WERI-Rb-1 (cell line): ENCODE data around the gene ZYX.

ENCODE experiments used
- DNase-seq: peaks from one replicate; pipeline ENCODE4 v3.0.0-alpha.2; 2020
- H3K27ac ChIP-seq: fragments of 250-450 bp; sonication (Bioruptor Pico); 2 replicates; pipeline ENCODE4 v1.5.1; 2020; ENCODE audit warnings: mild to moderate bottlenecking, moderate library complexity
- H3K27me3 ChIP-seq: fragments of 250-450 bp; sonication (Bioruptor Pico); 2 replicates; pipeline ENCODE4 v1.5.1; 2021; ENCODE audit warnings: mild to moderate bottlenecking, low read depth, moderate library complexity; ENCODE audit not compliant: insufficient read depth, severe bottlenecking
- H3K36me3 ChIP-seq: fragments of 250-450 bp; sonication (Bioruptor Pico); 2 replicates; pipeline ENCODE4 v1.5.1; 2020; ENCODE audit warnings: mild to moderate bottlenecking, moderate library complexity
- H3K4me3 ChIP-seq: 2 replicates; pipeline ENCODE4 v1.5.1; 2011; ENCODE audit warnings: low read depth, mild to moderate bottlenecking, control low read depth, low read length
- H3K9me3 ChIP-seq: fragments of 250-450 bp; sonication (Bioruptor Pico); 2 replicates; pipeline ENCODE4 v1.5.1; 2021; ENCODE audit warnings: mild to moderate bottlenecking, moderate library complexity; ENCODE audit not compliant: severe bottlenecking
- CTCF ChIP-seq: IDR thresholded peaks from 2 replicates; pipeline ENCODE4 v1.5.1; 2011; ENCODE audit warnings: low read depth, mild to moderate bottlenecking, control low read depth, inconsistent platforms, low read length

ZYX gene

GRCh38 chr7:143374561-143374960 is 6.6 kb upstream of the ZYX start:
- no peaks in the 10 kb centered on the region for H3K36me3 ChIP-seq
- H3K4me3 ChIP-seq = no peak overlapping the region
- H3K27me3 ChIP-seq = no peaks in the 10 kb centered on the region
- TF ChIP-seq CTCF = no peak
- DNase-seq = no peak
- no peaks in the 10 kb centered on the region for H3K9me3 ChIP-seq
- no peak overlapping the region for H3K27ac ChIP-seq

- Histone ChIP-seq H3K4me3 (no peak overlapping the region), H3K9me3 (no peaks in the 10 kb centered on the region), H3K36me3 (no peaks in the 10 kb centered on the region), H3K27ac (no peak overlapping the region), H3K27me3 (no peaks in the 10 kb centered on the region)
- no peak for DNase-seq
- no peak for TF ChIP-seq CTCF
Observed at GRCh38 chr7:143375298-143376034, 5.7 kb upstream of the ZYX start.

DNA sequence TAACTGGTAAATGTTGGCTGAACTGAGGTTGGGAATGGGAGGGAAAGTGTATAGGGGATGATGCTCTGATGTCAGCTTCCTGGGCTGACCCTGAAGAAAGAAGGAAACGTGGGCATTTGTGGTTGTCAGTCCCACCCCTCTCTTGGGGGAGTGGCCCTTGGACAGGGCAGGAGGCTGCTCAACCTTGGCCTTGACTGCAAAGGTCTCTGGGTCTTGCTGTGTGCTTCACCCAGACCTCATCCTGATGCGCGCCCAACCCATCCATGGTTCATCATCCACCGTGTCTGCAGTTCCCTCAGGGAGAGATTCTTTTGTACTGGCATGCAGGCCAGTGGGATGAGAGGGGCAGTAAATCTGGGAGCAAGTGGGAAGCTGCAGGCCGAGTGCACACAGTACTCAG is 4.7 kb upstream of the ZYX start:
- no peak for TF ChIP-seq CTCF
- Histone ChIP-seq H3K4me3 (no peak overlapping the region), H3K27ac (no peak overlapping the region), H3K9me3 (no peaks in the 10 kb centered on the region), H3K36me3 (no peaks in the 10 kb centered on the region), H3K27me3 (no peaks in the 10 kb centered on the region)
- no peak for DNase-seq

DNA sequence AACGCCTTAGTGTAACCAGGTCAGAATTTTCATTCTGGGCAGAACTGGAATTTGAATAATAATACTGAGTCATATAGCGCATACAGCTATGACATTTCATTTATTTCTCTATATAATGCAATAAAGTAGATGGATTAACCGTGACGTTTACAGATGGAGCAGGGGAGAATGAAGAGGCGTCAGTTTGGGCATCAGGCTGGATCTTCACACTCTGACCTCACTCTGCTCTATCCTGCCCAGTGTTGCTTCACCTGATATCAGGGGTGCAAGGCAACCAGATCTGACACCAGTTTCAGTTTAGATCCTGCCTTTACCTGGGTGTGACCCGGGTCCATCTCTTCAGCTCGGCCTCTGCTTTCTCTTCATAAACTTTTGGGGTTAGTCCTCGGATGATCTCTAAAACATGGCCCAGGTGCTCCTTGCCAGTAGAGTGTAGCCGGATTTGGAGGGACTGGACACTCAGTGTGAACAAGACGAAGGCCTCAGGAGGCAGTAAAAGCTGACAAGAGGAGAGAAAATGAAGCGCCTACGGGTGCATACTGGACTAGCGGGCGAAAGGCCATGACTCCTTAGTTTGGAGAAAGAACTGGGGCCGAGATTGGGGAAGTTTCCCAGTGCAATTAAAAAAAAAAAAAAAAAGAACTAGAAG is 1.4 kb upstream of the ZYX start:
- DNase-seq = no peak
- no peak for TF ChIP-seq CTCF
- Histone ChIP-seq H3K4me3 (peak overlapping the region; percentile 88), H3K9me3 (no peaks in the 10 kb centered on the region), H3K27ac (no peak overlapping the region; the same call in 1 of the 2 replicates), H3K27me3 (no peaks in the 10 kb centered on the region), H3K36me3 (no peaks in the 10 kb centered on the region)

GRCh38 chr7:143380260-143380645 is 892 bp upstream of the ZYX start:
- Histone ChIP-seq H3K9me3 (no peaks in the 10 kb centered on the region), H3K4me3 (peak overlapping the region; percentile 88), H3K27ac (peak overlapping the region; percentile 64), H3K36me3 (no peaks in the 10 kb centered on the region), H3K27me3 (no peaks in the 10 kb centered on the region)
- peak; percentile 79 for TF ChIP-seq CTCF
- peak; percentile 83 for DNase-seq
